NCI-H524 (cell line): ENCODE measurements around the gene SLC7A8.

Experiments
- DNase-seq, 2 experiments: peaks; one replicate each; lab custom pipeline; 2025; lab: John Stamatoyannopoulos, UW

Gene SLC7A8

DNA sequence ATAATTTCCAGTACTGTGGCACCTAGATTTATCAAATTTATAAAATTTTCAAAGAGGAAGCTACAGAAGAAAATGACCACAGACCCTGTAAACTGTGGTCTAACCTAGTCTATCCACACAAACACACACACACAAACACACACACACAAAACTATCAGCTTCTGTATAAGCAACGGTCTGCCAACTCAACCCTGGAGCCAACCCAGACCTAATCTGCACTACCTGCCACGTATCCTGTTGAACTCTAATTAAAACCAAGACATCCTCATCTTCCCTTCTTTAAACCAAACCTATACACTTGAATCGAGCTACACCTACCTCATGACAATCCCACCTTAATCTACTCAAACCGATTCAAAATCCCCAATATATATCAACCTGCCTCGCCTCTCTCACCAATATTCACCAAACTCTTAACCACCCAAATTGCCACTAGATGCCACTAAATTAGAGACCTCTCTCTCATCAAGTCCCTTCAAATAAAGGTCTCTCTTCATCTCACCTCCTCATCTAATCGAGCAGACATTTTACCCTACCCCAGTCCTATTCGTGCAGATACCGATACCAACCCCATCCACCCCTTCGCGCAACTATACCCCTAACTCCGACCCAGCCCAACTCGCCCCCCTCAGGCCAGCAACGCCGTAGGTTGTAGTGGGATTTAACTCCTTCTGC is 89.3 kb downstream of the SLC7A8 start:
- DNase-seq: no peak

DNA sequence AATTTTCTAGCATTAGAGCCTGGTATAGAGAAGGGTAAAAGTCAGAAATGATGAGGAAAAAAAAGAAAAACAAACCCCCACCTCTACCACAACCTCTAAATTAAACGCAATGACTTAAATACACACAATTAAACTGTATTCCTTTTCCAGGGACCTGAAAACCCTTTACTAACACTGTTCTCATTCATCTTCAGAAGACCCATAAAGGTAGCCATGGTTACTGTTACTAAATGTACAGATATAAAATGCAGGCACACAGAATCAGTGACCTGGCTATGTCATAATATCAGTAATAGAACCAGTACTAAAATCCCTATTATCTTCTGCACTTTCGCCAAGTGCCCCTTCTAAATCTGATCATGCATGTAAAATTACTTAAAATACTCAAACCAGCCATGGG is 89.9 kb downstream of the SLC7A8 start:
- DNase-seq: no peak

- DNase-seq: no peak
Measured at GRCh38 chr14:23093104-23093503, 90.4 kb downstream of the SLC7A8 start.

- no peak for DNase-seq
Measured at GRCh38 chr14:23091294-23092225, 91.9 kb downstream of the SLC7A8 start.

GRCh38 chr14:23090254-23090636 is 93.2 kb downstream of the SLC7A8 start:
- no peak for DNase-seq

GRCh38 chr14:23089498-23090253 is 93.8 kb downstream of the SLC7A8 start:
- DNase-seq: no peak

- no peak for DNase-seq
Measured at GRCh38 chr14:23086565-23086964, 96.9 kb downstream of the SLC7A8 start.

DNA sequence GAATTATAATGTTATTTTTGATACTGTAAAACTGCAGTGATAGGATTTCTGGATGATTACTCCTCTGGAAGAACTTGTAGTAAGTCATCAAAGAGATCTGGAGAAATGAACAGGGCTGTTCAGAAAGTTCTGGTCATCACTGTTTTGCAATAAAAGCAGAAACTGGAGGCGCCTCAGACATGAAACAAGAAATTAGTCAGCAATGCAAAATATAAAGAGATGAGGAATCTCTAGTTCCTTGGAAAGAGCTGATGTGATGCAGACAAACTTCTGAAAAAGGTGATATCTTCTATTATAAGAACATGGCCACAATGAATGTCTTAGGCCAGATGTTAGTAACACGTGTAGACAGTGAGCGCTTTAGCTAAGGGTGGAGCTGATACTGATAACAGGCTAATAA is 98.0 kb downstream of the SLC7A8 start:
- DNase-seq: no peak

DNA sequence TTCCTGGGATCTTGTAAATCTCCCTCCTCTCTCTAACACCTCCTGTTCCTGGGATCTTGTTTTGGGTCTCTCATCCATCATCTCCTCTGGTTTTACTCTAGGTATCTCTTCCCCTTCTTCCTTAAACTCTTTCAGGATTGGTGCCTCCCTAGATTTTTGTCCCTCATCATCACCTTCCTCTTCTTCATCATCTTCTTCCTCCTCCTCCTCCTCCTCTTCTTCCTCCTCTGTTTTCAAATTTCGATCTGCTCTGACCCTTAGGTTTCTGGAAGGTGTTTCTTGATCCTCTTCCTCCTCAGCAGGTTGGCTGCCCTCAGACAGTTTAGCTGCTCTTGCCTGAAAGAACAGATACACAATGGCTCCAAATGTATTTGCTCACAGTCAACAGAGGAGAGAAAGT is 103.0 kb downstream of the SLC7A8 start:
- DNase-seq: no peak

DNA sequence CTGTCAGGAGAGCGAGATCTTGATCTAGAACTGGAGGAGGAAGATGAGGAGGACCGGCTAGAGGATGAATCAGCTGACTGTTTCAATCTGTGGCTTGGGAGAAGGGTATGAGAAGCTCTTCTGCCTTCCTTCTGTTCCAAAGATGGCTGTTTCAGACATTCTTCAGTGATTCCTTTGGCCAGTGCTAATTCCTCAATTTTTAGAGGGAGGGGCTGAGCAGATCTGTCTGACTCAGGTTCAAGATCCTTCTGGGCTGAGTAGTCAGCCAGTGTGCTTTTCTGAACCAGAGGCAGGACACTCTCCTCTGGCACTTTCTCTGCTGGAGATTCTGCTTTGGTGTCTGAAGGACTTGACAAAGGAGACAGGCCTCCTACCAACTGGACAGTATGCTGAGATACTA is 103.7 kb downstream of the SLC7A8 start:
- no peak for DNase-seq

GRCh38 chr14:23078692-23079116 is 104.8 kb downstream of the SLC7A8 start:
- no peak for DNase-seq

GRCh38 chr14:23077962-23078361 is 105.5 kb downstream of the SLC7A8 start:
- no peak for DNase-seq

DNA sequence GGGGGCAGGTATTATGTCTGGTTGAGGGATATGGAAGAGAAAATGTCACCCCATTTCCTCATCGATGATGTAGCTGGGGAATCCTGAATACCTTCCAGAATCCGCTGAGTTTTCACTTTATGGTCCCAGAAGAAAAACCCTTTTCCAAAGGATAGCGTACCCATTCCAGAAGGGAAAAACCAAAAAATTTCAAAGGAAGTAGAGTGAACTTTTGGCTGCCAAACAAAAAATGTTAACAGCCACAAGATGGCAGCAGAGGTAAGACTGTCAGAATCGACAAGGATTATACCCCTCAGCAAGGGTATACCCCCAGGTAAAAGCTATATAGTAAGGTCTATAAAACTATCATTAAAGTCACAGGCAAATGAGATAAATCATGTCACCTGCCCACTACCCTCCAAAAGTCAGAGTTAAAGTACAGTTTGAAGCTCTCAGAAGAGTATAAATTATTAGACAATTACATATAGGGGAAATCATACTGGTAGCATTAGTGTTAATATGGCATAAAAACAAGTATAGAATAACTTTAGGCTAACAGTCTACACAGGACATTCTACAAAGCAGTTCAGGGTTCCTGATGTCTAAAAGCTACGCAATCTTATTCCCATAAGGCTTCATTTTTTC is 106.6 kb downstream of the SLC7A8 start:
- no peak for DNase-seq
